ENCODE data around the gene TCP1. TPM values are rescaled to one million over a fixed set of nuclear protein-coding genes. Genes with fewer than 3 reads are reported as not detected.

TCP1 gene
- total and polyA plus RNA-seq, 2 of the 13 experiments (the other 11 are each of a cell fraction or from before 2014, with no cell fraction given): 116 to 553 TPM

GRCh38 chr6:159819932-159820640 is 30.7 kb upstream of the TCP1 start:
- peak overlapping the region in 2 of 3 experiments; percentile 17 to 65; a peak in 3 of 6 replicates for H3K4me3 ChIP-seq (replicated peaks in 1 of 3; ENCODE audit: insufficient read depth in 1 of 3, low read depth in 2 of 3, low read length in 3 of 3)
- no peaks in the 10 kb centered on the region for H3K36me3 ChIP-seq (replicated peaks in 1 of 2; ENCODE audit: control insufficient read depth in 1 of 2, insufficient read depth in 2 of 2, low read length in 2 of 2)
- intact Hi-C loops (cut with micrococcal nuclease; ENCODE audit: unreplicated experiment): no loop called here
- no peaks in the 10 kb centered on the region for H4K20me1 ChIP-seq (ENCODE audit: insufficient read depth, low read length)
- H3K27ac ChIP-seq (ENCODE audit: extremely low read length, insufficient read depth, low read length): no peak overlapping the region
- ChIA-PET POLR2A (interaction anchor here (0.7 to 1.3 kb wide), 2 partner anchors 30 to 57 kb away, joined by 3 to 5 read pairs; partner anchors contain the start of gene MRPL18), CTCF (ENCODE audit: low intra/inter-chr PET ratio, low total read pairs) (no interaction called here)
- peaks cover 16 to 73% of the 10 kb centered on the region in 2 experiments for H3K27me3 ChIP-seq (ENCODE audit: control insufficient read depth in 1 of 2, insufficient read depth in 2 of 2, low read length in 2 of 2)
- H3K4me2 ChIP-seq (ENCODE audit: low read depth, low read length): peak overlapping the region; percentile 79
- no peak for DNase-seq (ENCODE audit: low spot score)
- BruUV-seq (replicated peaks): no TSS peak
- H3K4me1 ChIP-seq (ENCODE audit: insufficient read depth, low read length): peaks cover 26% of the 10 kb centered on the region
- 6% methylated on average over 28 of the region's 28 CpGs for WGBS (ENCODE audit: low lambda C conversion rate)
- FAIRE-seq: peak; percentile 8
- in situ Hi-C loops (cut with HindIII; ENCODE audit: extremely low pct_ligation_motif_present, low pct_unique_long_range_greater_than_20kb): no loop called here
- H3K9me3 ChIP-seq (ENCODE audit: low read length): no peaks in the 10 kb centered on the region
- H2AFZ ChIP-seq (ENCODE audit: low read length): no peak overlapping the region
- no peaks in the 10 kb centered on the region for H3K79me2 ChIP-seq (ENCODE audit: insufficient read depth, low read length)
- ATAC-seq: peak; percentile 66
- no peak overlapping the region for H3K9ac ChIP-seq (ENCODE audit: insufficient read depth, low read depth, low read length)
- TF ChIP-seq ZNF619 (CRISPR knock-in tag; IDR thresholded peaks at IDR 0.05): peak; percentile 67; the same call in 1 of the 2 replicates
- 0 out of 2 replicates have a peak, but pooled peaks have one; percentile 23 for TF ChIP-seq HIC2 (CRISPR knock-in tag; IDR thresholded peaks at IDR 0.05; ENCODE audit: low read depth)
- TF ChIP-seq NR2F2 (IDR thresholded peaks at IDR 0.05; ENCODE audit: borderline replicate concordance, low read depth): no peak
- no peak for TF ChIP-seq ZBTB7B (CRISPR knock-in tag; IDR thresholded peaks at IDR 0.05)
- peak; percentile 68 for TF ChIP-seq MAX (IDR thresholded peaks at IDR 0.05)
- TF ChIP-seq BORCS8-MEF2B (CRISPR knock-in tag; IDR thresholded peaks at IDR 0.05): 0 out of 2 replicates have a peak, but pooled peaks have one; percentile 32
- TF ChIP-seq SOX6 (IDR thresholded peaks at IDR 0.05): no peak
- 0 out of 2 replicates have a peak, but pooled peaks have one; percentile 15 for TF ChIP-seq SOX6 (CRISPR knock-in tag; IDR thresholded peaks at IDR 0.05)
- TF ChIP-seq ZNF552 (CRISPR knock-in tag; IDR thresholded peaks at IDR 0.05; ENCODE audit: borderline replicate concordance): 0 out of 2 replicates have a peak, but pooled peaks have one; percentile 44
- no peak for TF ChIP-seq ZNF746 (CRISPR knock-in tag; IDR thresholded peaks at IDR 0.05)
- peak; percentile 65 for TF ChIP-seq ZNF687 (CRISPR knock-in tag; IDR thresholded peaks at IDR 0.05)
- TF ChIP-seq FOXK1 (CRISPR knock-in tag; IDR thresholded peaks at IDR 0.05; ENCODE audit: borderline replicate concordance, low read depth): no peak
- peak; percentile 38; the same call in 1 of the 2 replicates for TF ChIP-seq HIVEP1 (CRISPR knock-in tag; IDR thresholded peaks at IDR 0.05)
- TF ChIP-seq ATF1 (CRISPR knock-in tag; IDR thresholded peaks at IDR 0.05): no peak
- TF ChIP-seq ZNF546 (CRISPR knock-in tag; conservative IDR thresholded peaks at IDR 0.05): 0 out of 2 replicates have a peak, but pooled peaks have one; percentile 32
- 0 out of 2 replicates have a peak, but pooled peaks have one; percentile 18 for TF ChIP-seq RXRA (CRISPR knock-in tag; IDR thresholded peaks at IDR 0.05)

Measured in HepG2 (cell line).